C4-2B (cell line): ENCODE data around the gene CYP2C8.

Experiments
- ZFX ChIP-seq: fragments of 450-650 bp; IDR thresholded peaks from 2 replicates; pipeline ENCODE4 v1.6.1; 2017
- TF ChIP-seq, protein P1 (sequence below): fragments of 450-650 bp; conservative IDR thresholded peaks from 2 replicates; pipeline ENCODE4 v1.5.1; 2017; ENCODE audit warnings: mild to moderate bottlenecking

DNA sequence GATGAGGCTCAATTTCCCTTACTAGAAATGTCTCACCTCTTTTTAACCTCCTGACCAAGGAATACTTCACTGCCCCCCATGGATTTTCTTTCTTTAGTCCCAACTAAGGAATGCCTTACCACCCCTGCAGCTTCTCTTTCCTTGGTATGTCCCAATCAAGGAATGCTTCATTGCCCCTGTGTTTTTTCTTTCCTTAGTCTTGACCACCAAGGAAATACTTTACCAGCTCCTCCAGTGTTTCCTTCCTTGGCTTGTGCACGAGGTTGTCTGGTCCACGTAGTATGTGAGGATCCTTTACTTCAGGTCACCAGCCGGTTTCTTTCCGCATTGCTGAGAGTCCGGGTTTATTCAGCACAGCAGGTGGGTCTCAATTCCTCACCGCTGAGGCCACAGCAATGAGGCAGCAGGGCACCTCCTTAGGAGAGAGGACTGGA is 71.5 kb downstream of the CYP2C8 start:
- TF ChIP-seq, protein P1, sequence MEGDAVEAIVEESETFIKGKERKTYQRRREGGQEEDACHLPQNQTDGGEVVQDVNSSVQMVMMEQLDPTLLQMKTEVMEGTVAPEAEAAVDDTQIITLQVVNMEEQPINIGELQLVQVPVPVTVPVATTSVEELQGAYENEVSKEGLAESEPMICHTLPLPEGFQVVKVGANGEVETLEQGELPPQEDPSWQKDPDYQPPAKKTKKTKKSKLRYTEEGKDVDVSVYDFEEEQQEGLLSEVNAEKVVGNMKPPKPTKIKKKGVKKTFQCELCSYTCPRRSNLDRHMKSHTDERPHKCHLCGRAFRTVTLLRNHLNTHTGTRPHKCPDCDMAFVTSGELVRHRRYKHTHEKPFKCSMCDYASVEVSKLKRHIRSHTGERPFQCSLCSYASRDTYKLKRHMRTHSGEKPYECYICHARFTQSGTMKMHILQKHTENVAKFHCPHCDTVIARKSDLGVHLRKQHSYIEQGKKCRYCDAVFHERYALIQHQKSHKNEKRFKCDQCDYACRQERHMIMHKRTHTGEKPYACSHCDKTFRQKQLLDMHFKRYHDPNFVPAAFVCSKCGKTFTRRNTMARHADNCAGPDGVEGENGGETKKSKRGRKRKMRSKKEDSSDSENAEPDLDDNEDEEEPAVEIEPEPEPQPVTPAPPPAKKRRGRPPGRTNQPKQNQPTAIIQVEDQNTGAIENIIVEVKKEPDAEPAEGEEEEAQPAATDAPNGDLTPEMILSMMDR: no peak
- no peak for TF ChIP-seq ZFX
